Tibial nerve (tissue), 4 donors: ENCODE data around the gene CDKN2AIPNL. TPM values are rescaled to one million over a fixed set of nuclear protein-coding genes. Genes with fewer than 3 reads are reported as not detected.
"Not testable (repeated sequence)": the region's sequence is repeated elsewhere in the genome, so short reads cannot be mapped to it uniquely, and the experiment has no call there.

Experiments used
- DNase-seq, 2 donors: peaks; one replicate each; pipeline ENCODE4 v3.0.0-alpha.2; 2019; ENCODE audit warnings: low spot score in 2 of 2
- H3K27ac ChIP-seq, 4 donors: fragments of 200-600 bp; sonication (generic) in 3 of 4; one replicate each; pipeline ENCODE4 v1.5.1; 2017 to 2019; ENCODE audit warnings: mild to moderate bottlenecking in 1 of 4
- H3K27me3 ChIP-seq, 2 donors: fragments of 200-600 bp; sonication (generic) in 1 of 2; one replicate each; pipeline versions ENCODE4 v1.5.1 to v1.6.0; 2017 to 2019
- H3K36me3 ChIP-seq, 3 donors: fragments of 200-600 bp; sonication (generic); one replicate each; pipeline ENCODE4 v1.5.1; 2018 to 2019
- H3K4me1 ChIP-seq, 4 donors: fragments of 200-600 bp; sonication (generic) in 3 of 4; one replicate each; pipeline ENCODE4 v1.5.1; 2017 to 2019
- H3K4me3 ChIP-seq, 4 donors: fragments of 200-600 bp; sonication (generic) in 3 of 4; one replicate each; pipeline ENCODE4 v1.5.1; 2017 to 2019; ENCODE audit warnings: mild to moderate bottlenecking in 1 of 4, moderate library complexity in 1 of 4
- H3K9me3 ChIP-seq, 4 donors: fragments of 200-600 bp; sonication (generic) in 3 of 4; one replicate each; pipeline ENCODE4 v1.5.1; 2017 to 2019
- EP300 ChIP-seq, 2 donors: sonication (generic); formaldehyde crosslinking; IDR thresholded peaks; one replicate each; pipeline ENCODE4 v1.6.1; 2017; ENCODE audit warnings: antibody characterized with exemption in 2 of 2, mild to moderate bottlenecking in 1 of 2
- POLR2A ChIP-seq, 2 donors: fragments of 450-650 bp; IDR thresholded peaks; one replicate each; pipeline ENCODE4 v1.6.1; 2017; ENCODE audit warnings: antibody characterized with exemption in 2 of 2, mild to moderate bottlenecking in 2 of 2, moderate library complexity in 2 of 2
- WGBS, 2 donors: methylation state at CpG; one replicate each; pipeline ENCODE4 v1.1.5; 2018; 5-methylcytosine and 5-hydroxymethylcytosine counted together
- total RNA-seq, 4 donors: library from RNA; depleted of rRNA; stranded (reverse); fragments of >200 nt; gene quantifications; one replicate each; pipeline ENCODE4 v1.1.0, GENCODE V29; 2016
- TF ChIP-seq, protein P1 (sequence below), 5 experiments: fragments of 200-600 bp in 3 of 5; fragments of 450-650 bp in 2 of 5; sonication (generic) in 3 of 5; IDR thresholded peaks; one replicate each; pipeline ENCODE4 v1.5.1; 2016 to 2019; ENCODE audit warnings: antibody characterized with exemption in 5 of 5, mild to moderate bottlenecking in 3 of 5, moderate library complexity in 2 of 5

CDKN2AIPNL gene
- total RNA-seq, 4 donors from 2014 or later: 13.9 to 37.6 (median 18.5) TPM

DNA sequence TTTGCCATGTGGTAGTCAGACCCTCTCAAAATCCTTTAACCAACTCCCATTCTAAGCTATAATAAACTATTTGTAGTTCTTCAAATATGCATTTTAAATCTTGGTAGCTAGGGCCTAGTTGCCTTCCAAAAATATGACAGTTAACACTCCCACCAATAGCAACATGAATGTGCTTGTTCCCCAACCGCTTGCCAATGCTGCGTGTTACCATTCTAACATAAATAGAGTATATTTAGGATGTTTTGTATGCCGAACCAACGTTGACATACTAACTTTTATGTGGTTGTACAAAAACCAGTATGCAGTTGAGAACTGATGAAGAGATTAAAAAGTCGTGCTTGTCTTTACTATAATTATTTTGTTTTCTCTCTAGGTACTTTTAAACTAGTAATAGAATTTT, 31.3 kb downstream of the CDKN2AIPNL start:
- Histone ChIP-seq H3K27me3 (no peaks in the 10 kb centered on the region), H3K4me1 (peaks cover 0 to 34% (median under 1%) of the 10 kb centered on the region in 4 donors), H3K9me3 (no peaks in the 10 kb centered on the region), H3K4me3 (no peak overlapping the region), H3K27ac (no peak overlapping the region), H3K36me3 (peaks cover 0 to 91% (median 25%) of the 10 kb centered on the region in 3 donors)
- 87 to 89% methylated on average over 5 of the region's 5 CpGs for WGBS, 2 donors
- TF ChIP-seq POLR2A (IDR thresholded peaks at IDR 0.05) (no peak), EP300 (IDR thresholded peaks at IDR 0.05) (no peak)
- TF ChIP-seq, protein P1, sequence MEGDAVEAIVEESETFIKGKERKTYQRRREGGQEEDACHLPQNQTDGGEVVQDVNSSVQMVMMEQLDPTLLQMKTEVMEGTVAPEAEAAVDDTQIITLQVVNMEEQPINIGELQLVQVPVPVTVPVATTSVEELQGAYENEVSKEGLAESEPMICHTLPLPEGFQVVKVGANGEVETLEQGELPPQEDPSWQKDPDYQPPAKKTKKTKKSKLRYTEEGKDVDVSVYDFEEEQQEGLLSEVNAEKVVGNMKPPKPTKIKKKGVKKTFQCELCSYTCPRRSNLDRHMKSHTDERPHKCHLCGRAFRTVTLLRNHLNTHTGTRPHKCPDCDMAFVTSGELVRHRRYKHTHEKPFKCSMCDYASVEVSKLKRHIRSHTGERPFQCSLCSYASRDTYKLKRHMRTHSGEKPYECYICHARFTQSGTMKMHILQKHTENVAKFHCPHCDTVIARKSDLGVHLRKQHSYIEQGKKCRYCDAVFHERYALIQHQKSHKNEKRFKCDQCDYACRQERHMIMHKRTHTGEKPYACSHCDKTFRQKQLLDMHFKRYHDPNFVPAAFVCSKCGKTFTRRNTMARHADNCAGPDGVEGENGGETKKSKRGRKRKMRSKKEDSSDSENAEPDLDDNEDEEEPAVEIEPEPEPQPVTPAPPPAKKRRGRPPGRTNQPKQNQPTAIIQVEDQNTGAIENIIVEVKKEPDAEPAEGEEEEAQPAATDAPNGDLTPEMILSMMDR (IDR thresholded peaks at IDR 0.05): no peak
- DNase-seq: no peak

DNA sequence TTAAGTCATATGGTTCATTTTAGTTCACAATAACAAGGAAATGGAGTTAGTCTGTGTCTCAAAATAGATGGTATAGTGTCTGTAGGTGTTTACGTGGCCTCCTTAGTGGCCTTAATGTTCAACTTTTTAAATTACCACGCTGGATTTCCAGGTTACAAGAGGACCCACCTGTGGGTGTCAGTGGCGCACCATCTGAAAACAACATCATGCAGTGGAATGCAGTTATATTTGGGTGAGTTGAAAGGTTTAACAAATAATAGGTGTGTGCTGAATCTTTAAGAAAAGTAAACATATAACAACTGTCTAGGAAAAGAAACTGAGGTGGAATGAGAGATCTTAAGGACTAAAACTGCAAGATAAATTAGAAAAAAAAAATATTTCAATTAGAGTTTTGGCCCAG, 37.4 kb downstream of the CDKN2AIPNL start:
- no peaks in the 10 kb centered on the region for H3K9me3 ChIP-seq
- H3K4me1 ChIP-seq: peaks cover 0 to 69% (median 19%) of the 10 kb centered on the region in 4 donors
- no peaks in the 10 kb centered on the region for H3K27me3 ChIP-seq
- 78 to 83% methylated on average over 3 of the region's 3 CpGs for WGBS, 2 donors
- no peak overlapping the region for H3K27ac ChIP-seq
- peaks cover 0 to 37% (median 0%) of the 10 kb centered on the region in 3 donors for H3K36me3 ChIP-seq
- DNase-seq: no peak
- H3K4me3 ChIP-seq: no peak overlapping the region
- TF ChIP-seq POLR2A (IDR thresholded peaks at IDR 0.05) (no peak), EP300 (IDR thresholded peaks at IDR 0.05) (no peak)
- TF ChIP-seq, protein P1 (IDR thresholded peaks at IDR 0.05): no peak

DNA sequence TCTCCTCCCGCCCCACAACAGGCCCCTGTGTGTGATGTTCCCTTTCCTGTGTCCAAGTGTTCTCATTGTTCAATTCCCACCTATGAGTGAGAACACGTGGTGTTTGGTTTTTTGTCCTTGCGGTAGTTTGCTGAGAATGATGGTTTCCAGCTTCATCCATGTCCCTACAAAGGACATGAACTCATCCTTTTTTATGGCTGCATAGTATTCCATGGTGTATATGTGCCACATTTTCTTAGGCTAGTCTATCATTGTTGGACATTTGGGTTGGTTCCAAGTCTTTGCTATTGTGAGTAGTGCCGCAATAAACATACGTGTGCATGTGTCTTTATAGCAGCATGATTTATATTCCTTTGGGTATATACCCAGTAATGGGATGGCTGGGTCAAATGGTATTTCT, 38.0 kb downstream of the CDKN2AIPNL start:
- WGBS, 2 donors: 91 to 95% methylated on average over 5 of the region's 5 CpGs
- peak overlapping the region in 1 of 4 donors; percentile 72 for H3K4me3 ChIP-seq
- not testable (repeated sequence) for H3K27ac ChIP-seq, H3K9me3 ChIP-seq, DNase-seq, H3K27me3 ChIP-seq
- peaks cover 0 to 33% (median 0%) of the 10 kb centered on the region in 3 donors for H3K36me3 ChIP-seq
- H3K4me1 ChIP-seq: peaks cover 0 to 72% (median 20%) of the 10 kb centered on the region in 4 donors

DNA sequence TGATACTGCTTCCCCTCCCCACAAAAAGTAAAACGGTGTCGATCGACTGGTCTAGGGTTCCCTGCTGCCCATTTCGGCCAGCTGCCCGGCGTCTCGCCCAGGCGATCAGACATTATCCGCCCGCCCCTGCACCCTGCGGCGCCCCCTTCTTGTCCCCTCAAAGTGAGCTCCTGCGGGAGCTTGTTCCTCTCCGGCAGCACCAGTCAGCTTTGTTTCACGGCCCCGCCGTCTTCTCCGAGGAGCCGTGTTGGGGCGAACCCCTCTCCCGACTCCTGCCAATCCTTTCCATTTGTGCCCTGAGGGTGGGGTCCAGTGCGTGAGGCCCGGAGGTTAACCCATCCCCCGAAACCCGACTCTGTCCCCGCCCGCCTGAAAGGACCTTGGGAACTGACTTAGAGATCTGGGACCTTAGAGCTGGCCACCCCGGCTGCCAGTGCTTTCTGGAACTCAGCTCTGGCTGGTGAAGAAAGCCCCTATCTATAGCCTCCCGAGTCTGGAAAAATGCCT, 39.8 kb downstream of the CDKN2AIPNL start:
- no peak for TF ChIP-seq POLR2A (IDR thresholded peaks at IDR 0.05)
- TF ChIP-seq, protein P1 (IDR thresholded peaks at IDR 0.05): no peak
- no peak for TF ChIP-seq EP300 (IDR thresholded peaks at IDR 0.05)
- peak overlapping the region; percentile 72 to 98 (median 95) for H3K4me3 ChIP-seq
- 0% methylated on average over 15 to 29 of the region's 29 CpGs for WGBS, 2 donors
- H3K4me1 ChIP-seq: peaks cover 0 to 65% (median 22%) of the 10 kb centered on the region in 4 donors
- H3K9me3 ChIP-seq: no peaks in the 10 kb centered on the region
- H3K27ac ChIP-seq: peak overlapping the region; percentile 96 to 99 (median 98)
- peaks cover 0 to 25% (median 0%) of the 10 kb centered on the region in 3 donors for H3K36me3 ChIP-seq
- DNase-seq: peak; percentile 13 to 23
- H3K27me3 ChIP-seq: no peaks in the 10 kb centered on the region

DNA sequence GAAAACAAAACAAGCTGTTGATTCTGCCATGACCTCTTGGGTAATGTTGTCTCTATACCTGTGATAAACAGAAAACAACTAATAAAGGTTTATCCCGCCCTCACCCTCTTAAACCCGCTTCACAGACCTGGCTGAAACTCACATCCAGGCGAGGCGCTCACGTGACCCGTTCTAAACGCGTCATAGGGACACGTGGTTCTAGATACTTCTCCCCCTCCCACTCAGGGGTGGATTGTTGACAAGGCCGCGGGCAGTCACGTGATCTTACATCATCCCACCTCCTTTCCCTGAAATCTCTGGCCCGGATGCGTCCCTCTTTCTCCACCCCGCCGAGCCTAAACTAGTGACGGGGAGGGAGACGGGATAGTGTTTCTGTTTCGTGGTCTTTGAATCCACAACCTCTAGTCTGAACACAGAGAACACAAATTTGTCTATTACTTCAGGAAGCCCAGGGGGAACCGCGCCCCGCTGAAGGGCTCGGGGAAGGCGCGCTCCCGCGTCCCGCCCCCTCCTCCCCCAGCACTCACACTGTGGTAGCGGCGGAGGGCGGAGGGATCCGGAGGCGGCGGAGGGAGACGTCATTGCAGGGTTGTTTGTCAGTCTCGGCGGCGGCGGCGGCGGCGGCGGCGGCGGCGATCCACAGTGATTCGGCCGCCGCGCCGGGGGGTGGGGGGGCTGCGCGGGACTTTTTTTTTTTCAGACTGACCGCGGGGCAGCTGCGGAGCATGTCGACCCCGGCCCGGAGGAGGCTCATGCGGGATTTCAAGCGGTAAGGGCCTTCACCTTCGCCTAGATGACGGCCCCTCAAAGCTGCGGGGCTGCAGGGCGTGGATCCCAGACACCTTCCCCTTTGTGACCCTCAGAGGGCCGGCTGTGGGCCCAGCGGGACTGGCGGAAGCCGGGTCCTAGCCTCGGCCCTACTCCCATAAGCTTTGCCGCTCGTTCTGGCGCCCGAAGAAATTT, 40.5 kb downstream of the CDKN2AIPNL start, which contains the start of gene UBE2B:
UBE2B (plus strand) TSS at position 699 of the 963 bp plus-strand sequence; CDS start at position 726, 27 bp downstream.
- H3K27ac ChIP-seq: peak within 1 kb of the TSS; percentile 96 to 99 (median 98)
- TF ChIP-seq POLR2A (IDR thresholded peaks at IDR 0.05): peak; percentile 90 to 94
- TF ChIP-seq, protein P1 (IDR thresholded peaks at IDR 0.05): peak in 2 of 5 experiments; percentile 48 to 62
- peak; percentile 98 to 100 for TF ChIP-seq EP300 (IDR thresholded peaks at IDR 0.05)
- DNase-seq: peak; percentile 99 to 100
- H3K4me3 ChIP-seq: peak within 1 kb of the TSS; percentile 72 to 98 (median 95)
- H3K4me1 ChIP-seq: peaks cover 0 to 64% (median 23%) of the 10 kb centered on the region in 4 donors
- H3K36me3 ChIP-seq: peaks cover 0 to 21% (median 0%) of the 10 kb centered on the region in 3 donors
- 0 to 1% methylated on average over 38 to 40 of the region's 74 CpGs for WGBS, 2 donors
- no peaks in the 10 kb centered on the region for H3K9me3 ChIP-seq
- no peaks in the 10 kb centered on the region for H3K27me3 ChIP-seq
